Large intestine (tissue), 3 donors: ENCODE measurements around the gene TMEM130. TPM values are rescaled to one million over a fixed set of nuclear protein-coding genes. Genes with fewer than 3 reads are reported as not detected.

Source experiments
- DNase-seq, 2 donors: peaks; one replicate each; pipeline versions ENCODE4 v3.0.0 to v3.0.0-alpha.2; 2013
- H3K27ac ChIP-seq: one replicate; pipeline ENCODE4 v1.5.1; 2013; ENCODE audit warnings: low read length
- H3K27me3 ChIP-seq: 2 replicates; pipeline ENCODE4 v1.6.1; 2013; ENCODE audit warnings: low read length; ENCODE audit not compliant: control insufficient read depth, insufficient read depth
- H3K36me3 ChIP-seq: 2 replicates; pipeline ENCODE4 v1.6.1; 2013; ENCODE audit warnings: low read length; ENCODE audit not compliant: control insufficient read depth, insufficient read depth
- H3K4me1 ChIP-seq: one replicate; pipeline ENCODE4 v1.6.1; 2013; ENCODE audit warnings: low read length; ENCODE audit not compliant: control insufficient read depth, insufficient read depth
- H3K4me3 ChIP-seq: one replicate; pipeline ENCODE4 v1.5.1; 2013; ENCODE audit warnings: low read length
- H3K9me3 ChIP-seq: one replicate; pipeline ENCODE4 v1.6.1; 2013; ENCODE audit warnings: mild to moderate bottlenecking, low read depth, low read length, moderate library complexity; ENCODE audit not compliant: control insufficient read depth
- WGBS: methylation state at CpG from one replicate; pipeline ENCODE4 v1.1.5; 2013; ENCODE audit warnings: low lambda C conversion rate; ENCODE audit not compliant: insufficient coverage; 5-methylcytosine and 5-hydroxymethylcytosine counted together
- polyA plus RNA-seq: library from polyadenylated mRNA; unstranded; fragments of 120-200 nt; gene quantifications from one replicate; pipeline ENCODE4 v1.2.1, GENCODE V29; 2013

The TMEM130 gene
- polyA plus RNA-seq, 1 donor, result 4.4 TPM

DNA sequence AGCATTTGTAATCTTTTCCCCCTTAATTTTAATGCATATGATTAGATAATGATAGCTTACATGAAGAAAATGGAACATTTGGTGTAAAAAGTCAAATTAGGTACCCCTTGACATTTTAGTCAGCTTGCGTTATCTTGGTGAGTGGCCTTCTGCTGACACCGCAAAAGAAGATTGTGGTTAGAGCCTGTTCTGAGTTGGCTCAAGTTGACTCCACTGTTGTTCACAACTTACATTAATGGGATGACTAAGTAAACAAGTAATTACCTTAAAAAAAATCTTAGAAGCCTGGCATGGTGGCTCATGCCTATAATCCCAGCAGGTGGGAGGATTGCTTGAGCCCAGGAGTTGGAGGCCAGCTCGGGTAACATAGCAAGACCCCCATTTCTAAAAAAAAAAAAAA is 32.7 kb upstream of the TMEM130 start:
- Histone ChIP-seq H3K27me3 (no peaks in the 10 kb centered on the region), H3K27ac (no peak overlapping the region), H3K4me1 (no peaks in the 10 kb centered on the region), H3K9me3 (no peaks in the 10 kb centered on the region), H3K4me3 (no peak overlapping the region), H3K36me3 (peaks cover 83% of the 10 kb centered on the region)
- DNase-seq, result no peak
- WGBS, result no CpG with 5 or more reads among the region's 3 CpGs

DNA sequence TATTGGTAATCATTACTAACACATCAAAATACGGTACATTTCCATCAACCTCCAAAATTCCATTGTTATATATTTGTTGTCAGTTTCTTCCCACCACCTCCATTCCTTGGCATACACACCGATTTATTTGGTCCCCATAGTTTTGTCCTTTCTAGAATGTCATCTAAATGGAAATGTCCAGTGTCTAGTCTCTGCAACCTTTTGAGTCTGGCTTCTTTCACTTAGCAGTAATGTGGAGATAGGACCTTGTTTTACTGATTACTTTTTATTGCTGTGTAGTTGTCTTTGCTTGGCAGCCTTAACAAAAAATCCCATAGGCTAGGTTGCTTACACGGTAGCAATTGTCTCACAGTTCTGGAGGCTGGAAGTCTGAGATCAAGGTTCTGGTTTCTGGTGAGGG is 31.0 kb upstream of the TMEM130 start:
- no peaks in the 10 kb centered on the region for H3K9me3 ChIP-seq
- no peaks in the 10 kb centered on the region for H3K27me3 ChIP-seq
- no CpG with 5 or more reads among the region's 3 CpGs for WGBS
- no peaks in the 10 kb centered on the region for H3K4me1 ChIP-seq
- no peak overlapping the region for H3K27ac ChIP-seq
- DNase-seq, result no peak
- peaks cover 90% of the 10 kb centered on the region for H3K36me3 ChIP-seq
- H3K4me3 ChIP-seq, result no peak overlapping the region

- Histone ChIP-seq H3K36me3 (peaks cover 87% of the 10 kb centered on the region), H3K9me3 (no peaks in the 10 kb centered on the region), H3K27me3 (no peaks in the 10 kb centered on the region), H3K4me1 (no peaks in the 10 kb centered on the region), H3K4me3 (no peak overlapping the region), H3K27ac (no peak overlapping the region)
- 100% methylated on average over 1 of the region's 7 CpGs for WGBS
- DNase-seq, result no peak
Observed at GRCh38 chr7:98899816-98900215, 30.0 kb upstream of the TMEM130 start.

GRCh38 chr7:98892609-98893008 is 22.8 kb upstream of the TMEM130 start:
- no CpG with 5 or more reads among the region's 7 CpGs for WGBS
- Histone ChIP-seq H3K4me1 (no peaks in the 10 kb centered on the region), H3K36me3 (peaks cover 64% of the 10 kb centered on the region), H3K4me3 (no peak overlapping the region), H3K9me3 (no peaks in the 10 kb centered on the region), H3K27me3 (no peaks in the 10 kb centered on the region), H3K27ac (no peak overlapping the region)
- no peak for DNase-seq

- Histone ChIP-seq H3K27me3 (no peaks in the 10 kb centered on the region), H3K27ac (no peak overlapping the region), H3K9me3 (no peaks in the 10 kb centered on the region), H3K4me3 (no peak overlapping the region), H3K4me1 (no peaks in the 10 kb centered on the region), H3K36me3 (peaks cover 56% of the 10 kb centered on the region)
- no peak for DNase-seq
Observed at GRCh38 chr7:98887038-98887437, 17.2 kb upstream of the TMEM130 start.

GRCh38 chr7:98884416-98884815 is 14.6 kb upstream of the TMEM130 start:
- DNase-seq, result no peak
- no peaks in the 10 kb centered on the region for H3K9me3 ChIP-seq
- H3K27me3 ChIP-seq, result no peaks in the 10 kb centered on the region
- no peak overlapping the region for H3K27ac ChIP-seq
- H3K4me1 ChIP-seq, result peaks cover 3% of the 10 kb centered on the region
- no peak overlapping the region for H3K4me3 ChIP-seq
- H3K36me3 ChIP-seq, result peaks cover 47% of the 10 kb centered on the region
- WGBS, result no CpG with 5 or more reads among the region's 4 CpGs

GRCh38 chr7:98881561-98882315 is 11.9 kb upstream of the TMEM130 start:
- Histone ChIP-seq H3K36me3 (peaks cover 37% of the 10 kb centered on the region), H3K4me3 (no peak overlapping the region)
- 93% methylated on average over 5 of the region's 9 CpGs for WGBS

DNA sequence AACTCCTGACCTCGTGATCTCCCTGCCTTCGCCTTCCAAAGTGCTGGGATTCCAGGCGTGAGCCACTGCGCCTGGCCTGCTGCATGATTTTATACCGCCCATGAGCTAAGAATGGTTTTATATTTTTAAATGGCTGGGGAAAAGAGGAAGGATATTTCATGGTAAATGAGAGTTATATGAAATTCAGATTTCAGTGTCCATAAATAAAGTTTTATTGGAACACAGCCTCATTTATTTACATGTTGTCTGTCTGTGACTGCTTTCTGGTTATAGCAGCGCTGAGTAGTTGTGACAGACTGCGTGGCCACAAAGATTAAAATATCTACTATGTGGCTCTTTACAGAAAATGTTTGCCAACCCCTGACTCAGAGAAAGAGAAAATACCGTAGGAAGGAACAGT is 10.7 kb upstream of the TMEM130 start:
- H3K27ac ChIP-seq, result no peak overlapping the region

More at GRCh38 chr7:98881561-98882315, 11.9 kb upstream of the TMEM130 start:
- Histone ChIP-seq H3K27ac (no peak overlapping the region), H3K9me3 (no peaks in the 10 kb centered on the region), H3K27me3 (no peaks in the 10 kb centered on the region), H3K4me1 (peaks cover 3% of the 10 kb centered on the region)
- no peak for DNase-seq

GRCh38 chr7:98879979-98880315 is 10.1 kb upstream of the TMEM130 start:
- Histone ChIP-seq H3K36me3 (peaks cover 34% of the 10 kb centered on the region), H3K4me1 (peaks cover 3% of the 10 kb centered on the region), H3K9me3 (no peaks in the 10 kb centered on the region), H3K27ac (peak overlapping the region; percentile 47), H3K4me3 (peak overlapping the region; percentile 95), H3K27me3 (peaks cover 3% of the 10 kb centered on the region)
- DNase-seq, result no peak
- 100% methylated on average over 1 of the region's 9 CpGs for WGBS

More for the DNA sequence above, 10.7 kb upstream of the TMEM130 start:
- Histone ChIP-seq H3K36me3 (peaks cover 35% of the 10 kb centered on the region), H3K4me1 (peaks cover 3% of the 10 kb centered on the region), H3K4me3 (no peak overlapping the region), H3K9me3 (no peaks in the 10 kb centered on the region), H3K27me3 (peaks cover under 1% of the 10 kb centered on the region)
- no peak for DNase-seq
- WGBS, result 95% methylated on average over 4 of the region's 8 CpGs

- WGBS, result no CpG with 5 or more reads among the region's 29 CpGs
- peaks cover 3% of the 10 kb centered on the region for H3K27me3 ChIP-seq
Observed at GRCh38 chr7:98879198-98879978, 9.6 kb upstream of the TMEM130 start.

More at GRCh38 chr7:98879198-98879978, 9.6 kb upstream of the TMEM130 start:
- Histone ChIP-seq H3K4me1 (peaks cover 3% of the 10 kb centered on the region), H3K36me3 (peaks cover 29% of the 10 kb centered on the region), H3K9me3 (no peaks in the 10 kb centered on the region), H3K27ac (peak overlapping the region; percentile 40), H3K4me3 (peak overlapping the region; percentile 95)
- DNase-seq, result peak; percentile 50 to 71
